HG02870 (cell line): Measurements from ENCODE around the gene OXSR1.
"Not testable (repeated sequence)": the region's sequence is repeated elsewhere in the genome, so short reads cannot be mapped to it uniquely, and the experiment has no call there.

Source experiments
- ATAC-seq: cut with Tn5 transposase; IDR thresholded peaks from one replicate; pipeline ENCODE4 v1.9.1; 2021; ENCODE audit warnings: mild to moderate bottlenecking, moderate library complexity; ENCODE audit not compliant: unreplicated experiment

OXSR1 gene

DNA sequence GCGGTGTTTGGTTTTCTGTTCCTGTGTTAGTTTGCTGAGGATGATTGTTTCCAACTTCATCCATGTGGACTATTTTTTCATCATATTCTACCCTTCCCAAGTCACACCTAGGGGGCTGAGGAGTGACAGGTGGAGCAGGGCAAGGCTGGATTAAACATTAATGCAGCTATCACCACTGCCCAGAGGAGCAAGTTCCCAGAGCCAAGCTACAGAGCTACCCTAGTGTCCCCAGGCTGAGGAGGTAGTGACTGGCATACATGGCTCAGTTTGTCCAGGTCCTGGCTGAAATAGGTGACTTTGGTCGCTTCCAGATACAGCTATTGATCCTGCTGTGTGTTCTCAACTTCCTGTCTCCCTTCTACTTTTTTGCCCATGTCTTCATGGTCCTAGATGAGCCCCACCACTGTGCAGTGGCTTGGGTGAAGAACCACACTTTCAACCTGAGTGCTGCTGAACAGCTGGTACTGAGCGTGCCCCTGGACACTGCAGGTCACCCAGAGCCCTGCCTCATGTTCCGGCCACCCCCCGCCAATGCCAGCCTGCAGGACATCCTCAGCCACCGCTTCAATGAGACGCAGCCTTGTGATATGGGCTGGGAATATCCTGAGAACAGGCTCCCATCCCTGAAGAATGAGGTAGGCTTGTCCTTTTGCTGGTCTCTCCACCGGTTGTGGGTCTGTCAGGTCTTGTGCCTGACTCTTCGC is 100.4 kb downstream of the OXSR1 start, which contains the start of gene SLC22A13:
Gene SLC22A13, plus strand, starts transcription at position 209 of the 704 bp plus-strand sequence. Its CDS starts 49 bp downstream, at position 258.
- no peak for ATAC-seq

DNA sequence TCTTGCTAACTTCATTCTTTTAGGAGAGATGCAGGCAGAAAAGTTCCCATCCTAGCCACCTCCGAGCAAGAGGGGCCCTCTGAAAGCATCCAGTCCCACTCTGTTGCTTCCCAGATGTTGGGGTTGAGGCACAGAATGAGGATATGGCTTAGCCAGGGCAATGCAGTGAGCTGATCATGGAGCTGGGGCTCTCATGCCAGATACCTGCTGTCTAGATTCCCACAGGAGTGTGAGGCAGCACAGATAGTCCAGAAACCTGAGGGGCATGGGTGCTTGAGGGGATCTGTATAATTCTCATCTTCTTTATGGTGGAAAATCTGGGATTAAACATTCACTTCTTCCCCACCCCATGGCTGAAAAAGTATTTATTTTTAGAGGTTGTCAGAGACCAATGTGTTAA is 101.5 kb downstream of the OXSR1 start:
- ATAC-seq, result no peak

DNA sequence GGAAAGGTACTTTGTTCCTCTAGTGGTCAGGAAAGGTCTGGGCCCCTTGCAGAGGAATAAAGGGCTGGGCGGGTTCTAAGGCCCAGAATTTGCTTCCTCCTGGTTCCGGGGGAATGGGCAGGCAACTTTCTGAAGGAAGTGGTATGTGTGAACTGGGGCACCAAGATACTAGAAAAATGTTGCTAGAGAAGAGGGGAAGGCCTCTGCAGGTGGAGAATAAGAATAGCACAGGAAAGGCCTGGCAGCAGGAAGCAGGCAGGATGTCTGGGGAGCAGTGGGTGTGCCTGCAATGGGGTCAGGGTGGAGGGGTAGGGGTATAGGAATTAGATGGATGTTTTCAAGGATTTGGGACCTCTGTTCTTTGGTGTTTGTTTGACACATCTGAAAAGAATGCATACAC is 102.3 kb downstream of the OXSR1 start:
- no peak for ATAC-seq

DNA sequence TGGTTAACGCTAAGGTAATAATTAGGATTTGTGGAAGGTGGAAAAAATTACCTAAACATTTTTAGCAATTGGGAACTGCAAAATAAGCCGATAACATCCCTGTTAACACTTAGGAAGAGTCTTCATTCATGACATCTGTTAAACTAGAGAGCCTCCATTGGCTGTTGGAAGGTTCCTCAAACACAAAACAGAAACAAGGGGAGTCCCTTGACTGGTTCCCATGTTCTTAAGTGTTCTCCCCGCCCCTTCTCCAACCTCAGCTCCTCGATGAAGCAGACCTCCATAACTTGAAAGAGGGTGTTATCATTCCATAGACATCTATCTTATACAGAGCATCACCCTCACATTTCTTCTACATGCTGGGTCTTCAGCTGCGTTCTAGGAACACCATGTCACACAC is 102.8 kb downstream of the OXSR1 start:
- no peak for ATAC-seq

DNA sequence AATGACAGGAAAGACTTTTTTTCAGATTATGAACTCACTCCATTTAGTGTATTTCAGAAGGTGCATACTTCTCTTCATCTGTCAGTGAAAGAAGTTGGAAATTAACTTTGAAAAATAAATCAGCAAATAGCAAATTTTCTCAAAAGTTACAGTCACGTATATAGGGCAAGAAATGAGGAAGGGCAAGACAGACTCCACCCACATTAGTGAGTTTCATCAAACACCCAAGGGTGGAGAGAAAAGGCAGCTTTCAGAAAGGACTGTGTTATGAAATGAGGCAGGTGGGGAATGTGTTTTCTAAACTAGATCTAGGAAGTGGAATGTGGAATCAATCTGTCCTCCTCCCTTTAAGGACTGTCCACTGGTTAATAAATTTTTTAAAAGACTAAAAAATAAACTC is 103.2 kb downstream of the OXSR1 start:
- no peak for ATAC-seq

DNA sequence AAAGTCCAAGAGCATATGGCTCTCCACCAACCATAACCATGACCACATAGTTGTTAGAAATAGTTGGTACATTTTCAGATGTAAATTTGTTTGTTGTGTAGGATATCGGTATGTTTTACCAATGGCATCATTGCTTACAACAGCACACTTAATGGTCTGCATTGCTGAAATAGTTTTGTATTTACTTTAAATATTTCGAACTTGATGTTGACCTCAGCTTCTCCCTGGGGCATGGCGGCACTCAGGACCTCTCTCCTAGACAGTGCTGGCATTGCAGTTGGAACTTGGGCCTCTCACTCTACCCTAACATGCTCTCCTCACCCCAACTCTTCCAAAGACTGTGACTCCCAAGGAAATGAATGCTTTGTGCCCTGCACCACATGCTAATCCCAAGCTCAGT is 105.3 kb downstream of the OXSR1 start:
- ATAC-seq, result no peak

DNA sequence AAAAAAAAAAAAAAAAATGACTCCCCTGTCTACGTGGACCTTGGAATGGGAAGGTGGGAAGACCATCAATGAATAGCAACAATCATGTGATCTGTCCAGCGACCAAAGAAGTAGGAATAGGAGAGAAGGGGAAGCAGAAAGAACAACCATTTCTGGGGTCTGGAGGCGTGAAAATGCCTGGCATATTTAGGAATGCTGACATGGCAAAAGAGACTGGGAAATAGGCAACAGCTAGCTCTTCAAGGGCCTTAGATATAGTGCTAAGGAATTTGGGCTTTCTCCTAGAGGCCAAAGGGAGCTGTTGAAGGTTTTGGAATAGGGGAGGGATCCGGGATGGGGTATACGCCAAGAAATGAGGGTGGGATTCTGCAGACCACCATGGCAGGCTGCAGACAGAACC is 106.2 kb downstream of the OXSR1 start:
- ATAC-seq, result no peak

DNA sequence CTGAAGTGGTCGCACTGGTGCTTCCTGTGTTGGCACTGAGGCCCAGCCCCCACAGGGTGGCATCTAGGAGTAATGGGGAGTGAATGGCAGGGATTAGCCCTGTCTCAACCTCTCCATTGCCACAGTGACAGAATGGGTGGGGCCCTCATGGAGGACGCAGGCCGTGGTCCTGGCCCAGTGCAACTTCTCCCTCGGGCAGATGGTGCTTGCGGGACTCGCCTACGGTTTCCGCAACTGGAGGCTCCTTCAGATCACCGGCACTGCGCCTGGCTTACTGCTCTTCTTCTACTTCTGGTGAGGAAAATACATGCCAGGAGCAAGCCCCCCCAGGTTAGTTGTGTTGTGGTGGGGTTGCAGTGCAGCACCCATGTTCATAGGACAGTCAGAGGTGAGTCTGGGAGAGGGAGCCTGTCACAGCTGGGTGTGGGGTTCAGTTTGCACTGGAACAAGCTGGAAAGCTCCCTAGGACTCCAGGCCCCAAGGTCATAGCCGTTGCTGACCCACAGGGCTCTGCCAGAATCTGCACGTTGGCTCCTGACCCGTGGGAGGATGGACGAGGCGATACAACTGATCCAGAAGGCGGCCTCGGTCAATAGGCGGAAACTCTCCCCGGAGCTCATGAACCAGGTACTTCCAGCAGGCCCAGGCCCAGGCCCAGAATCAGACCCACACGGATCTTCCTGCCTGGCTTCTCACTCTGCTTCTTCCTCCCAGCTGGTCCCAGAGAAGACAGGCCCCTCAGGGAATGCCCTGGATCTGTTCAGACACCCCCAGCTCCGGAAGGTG is 109.7 kb downstream of the OXSR1 start:
- no peak for ATAC-seq

DNA sequence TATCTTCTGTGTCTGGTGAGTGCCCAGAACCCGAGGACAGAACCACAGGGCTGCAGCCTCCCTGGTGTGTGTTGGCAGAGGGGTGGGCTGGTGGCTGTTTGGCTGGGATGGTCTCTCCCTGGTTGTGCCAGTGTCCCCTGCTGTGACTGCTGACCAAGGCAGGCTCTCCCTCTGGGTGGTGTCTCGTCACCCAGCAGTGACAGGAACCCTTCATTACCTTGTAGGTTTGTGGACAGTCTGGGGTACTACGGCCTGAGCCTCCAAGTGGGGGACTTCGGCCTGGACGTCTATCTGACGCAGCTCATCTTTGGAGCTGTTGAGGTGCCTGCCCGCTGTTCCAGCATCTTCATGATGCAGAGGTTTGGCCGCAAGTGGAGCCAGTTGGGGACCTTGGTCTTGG is 110.3 kb downstream of the OXSR1 start:
- no peak for ATAC-seq

DNA sequence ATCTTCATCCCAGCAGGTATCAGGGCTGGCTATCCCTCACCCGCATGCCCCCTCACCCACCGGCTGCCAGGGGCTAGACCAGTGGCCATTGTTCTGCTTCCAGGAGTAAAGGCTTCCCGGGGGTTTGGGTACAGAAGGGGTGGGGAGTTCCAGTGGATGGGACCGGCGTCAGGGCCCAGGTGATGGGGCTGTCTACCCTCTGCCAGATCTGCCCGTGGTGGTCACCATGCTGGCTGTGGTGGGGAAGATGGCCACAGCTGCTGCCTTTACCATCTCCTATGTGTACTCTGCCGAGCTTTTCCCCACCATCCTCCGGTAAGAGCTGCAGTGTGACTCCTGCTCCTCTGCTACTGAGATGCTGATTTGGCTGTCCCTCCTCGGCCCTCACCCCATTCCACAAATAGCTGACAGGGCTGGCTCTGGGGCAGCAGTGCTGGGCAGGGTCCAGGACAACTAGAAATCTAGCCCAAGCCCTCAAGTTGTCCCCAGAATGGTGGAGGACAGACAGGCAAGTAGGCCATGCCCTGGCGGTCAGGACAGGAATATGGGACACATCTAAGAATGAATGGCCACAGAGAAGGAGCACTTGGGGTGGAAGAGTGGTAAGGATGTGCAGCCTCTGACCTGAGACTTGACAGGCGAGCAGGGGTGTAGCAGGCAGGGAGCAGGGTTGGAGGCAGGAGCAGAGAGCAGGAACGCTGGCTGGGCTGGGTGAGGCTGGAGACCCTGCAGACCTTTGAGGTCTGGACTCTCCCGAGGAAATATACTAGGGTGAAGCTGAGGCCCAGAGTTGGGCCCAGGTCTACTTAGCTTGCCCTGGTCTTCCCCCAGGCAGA is 111.0 kb downstream of the OXSR1 start:
- ATAC-seq, result no peak

DNA sequence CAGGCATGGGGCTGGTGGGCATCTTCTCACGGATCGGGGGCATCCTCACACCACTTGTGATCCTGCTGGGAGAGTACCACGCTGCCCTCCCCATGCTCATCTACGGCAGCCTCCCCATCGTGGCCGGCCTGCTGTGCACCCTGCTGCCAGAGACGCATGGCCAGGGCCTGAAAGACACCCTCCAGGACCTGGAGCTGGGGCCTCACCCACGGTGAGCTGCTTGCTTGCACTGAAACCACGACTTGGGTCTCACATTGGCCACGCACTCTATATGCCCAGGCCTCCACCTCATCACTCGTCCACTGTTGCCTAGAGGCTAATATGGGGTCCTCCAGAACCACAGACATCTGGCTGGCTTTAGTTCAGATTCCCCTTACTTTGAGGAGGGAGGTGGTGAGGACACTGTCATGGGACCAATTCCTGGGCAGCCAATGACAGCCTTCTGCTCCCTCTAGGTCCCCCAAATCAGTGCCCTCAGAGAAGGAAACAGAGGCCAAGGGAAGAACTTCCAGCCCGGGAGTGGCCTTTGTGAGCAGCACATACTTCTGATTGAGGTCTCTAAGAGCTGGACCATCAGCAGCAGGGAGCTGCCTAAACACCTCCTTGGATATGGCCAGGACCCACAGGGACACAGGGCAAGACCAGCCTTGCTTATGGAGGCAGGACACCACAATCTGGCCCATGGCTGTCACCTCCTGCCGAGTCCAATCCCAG is 111.7 kb downstream of the OXSR1 start:
- no peak for ATAC-seq

DNA sequence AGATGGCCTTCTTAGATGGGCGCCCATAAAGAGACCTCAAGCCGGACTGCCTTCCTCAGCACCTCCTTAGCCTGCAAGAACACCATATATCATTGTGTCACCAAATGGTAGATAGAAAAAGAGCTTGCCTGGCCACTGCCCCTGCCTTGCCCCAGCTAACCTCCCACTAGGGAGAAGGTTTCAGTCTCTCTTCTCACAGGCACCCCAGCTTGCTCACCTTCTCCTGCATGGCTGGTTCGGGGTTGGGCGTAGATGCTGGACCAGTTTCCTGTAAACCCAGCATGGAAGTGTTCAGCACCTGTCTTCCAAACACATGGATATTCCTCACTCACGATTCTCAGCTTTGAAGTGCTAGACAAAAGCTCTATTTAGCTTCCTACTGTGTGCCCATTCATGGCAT is 113.5 kb downstream of the OXSR1 start:
- ATAC-seq, result no peak

DNA sequence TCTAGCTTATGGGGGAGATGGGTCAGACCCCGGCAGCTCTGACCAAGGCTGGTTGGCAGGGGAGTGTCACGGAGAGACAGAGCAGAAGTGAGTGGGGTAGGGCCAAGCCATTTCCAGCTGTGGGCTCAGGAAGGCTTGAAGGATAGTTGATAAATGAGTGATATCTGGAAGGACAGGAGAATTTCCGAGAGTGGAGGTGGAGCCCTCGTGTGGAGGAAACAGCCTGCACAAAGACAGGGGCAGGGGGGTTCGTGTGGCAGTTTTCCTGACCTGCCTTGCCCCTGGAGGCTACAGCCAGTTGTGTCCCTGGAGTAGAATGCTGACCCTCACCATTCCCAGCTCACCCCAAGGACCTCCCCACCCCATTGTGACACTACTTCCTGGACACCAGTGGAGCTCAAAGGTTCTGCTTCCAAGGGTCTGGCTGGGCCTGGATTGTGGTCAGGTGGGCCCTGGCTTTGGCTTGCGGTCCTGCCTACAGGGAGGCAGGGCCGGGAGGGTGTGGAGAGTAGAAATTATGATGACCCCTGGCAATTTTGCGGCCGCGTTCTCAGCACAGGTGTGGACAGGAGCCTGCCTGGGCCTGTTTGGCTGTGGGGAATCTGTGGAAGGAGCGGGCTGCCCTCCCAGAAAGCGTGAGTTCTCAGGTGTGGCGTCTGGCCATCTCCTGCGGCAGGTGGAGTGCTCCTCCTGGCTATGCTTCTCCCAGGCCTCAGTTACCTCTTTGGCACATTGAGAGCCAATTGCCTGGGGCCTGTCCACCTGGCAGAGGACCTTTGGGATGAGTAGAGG is 116.8 kb downstream of the OXSR1 start, which contains the start of gene SLC22A14:
Gene SLC22A14, plus strand, starts transcription at position 400 of the 792 bp plus-strand sequence. CDS start 23,733 bp downstream, outside the sequence.
- ATAC-seq, result no peak

DNA sequence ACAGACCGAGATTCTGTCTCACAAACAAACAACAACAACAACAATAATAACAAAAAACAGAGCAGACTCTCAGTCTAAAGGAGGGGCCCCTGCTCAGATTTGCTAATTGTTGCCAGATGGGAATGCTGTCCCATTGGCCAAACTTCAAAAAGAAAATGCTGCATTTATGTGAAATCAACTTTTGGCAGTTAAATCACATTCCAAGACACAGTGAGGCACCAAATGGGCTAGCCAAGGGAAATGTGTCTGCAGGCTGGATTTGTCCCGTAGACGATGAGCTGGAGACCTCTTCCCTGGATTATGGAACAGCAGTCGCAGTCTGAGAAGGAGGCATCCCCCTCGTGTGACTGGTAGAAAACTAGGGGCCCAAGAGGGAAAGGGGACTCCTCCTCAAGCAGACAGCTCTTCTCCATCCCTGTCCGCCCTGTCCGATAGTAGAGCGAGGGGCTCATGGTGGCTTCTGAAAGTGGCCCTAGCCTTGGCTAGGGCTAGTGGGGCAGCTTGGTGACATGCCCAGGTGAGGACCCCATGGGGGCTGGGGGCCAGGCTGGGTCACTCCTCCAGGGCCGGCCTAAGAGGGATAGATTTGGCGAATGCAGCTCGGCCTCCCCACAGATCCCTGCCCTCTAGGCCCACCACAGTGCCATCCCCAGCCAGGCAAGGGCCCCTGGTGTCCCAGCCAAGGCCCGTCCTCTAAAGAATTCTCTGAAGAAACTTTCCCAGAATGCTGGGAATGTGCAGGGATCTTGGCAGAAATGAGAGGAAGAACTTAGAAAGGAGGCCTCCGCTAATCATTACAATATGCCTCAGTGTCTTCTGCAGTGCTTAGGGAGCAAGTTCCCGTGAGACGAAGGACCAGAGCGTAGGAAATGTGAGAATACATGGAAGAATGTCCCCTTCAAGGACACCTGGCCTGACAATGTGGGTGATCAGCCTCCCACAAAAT is 118.7 kb downstream of the OXSR1 start:
- no peak for ATAC-seq

DNA sequence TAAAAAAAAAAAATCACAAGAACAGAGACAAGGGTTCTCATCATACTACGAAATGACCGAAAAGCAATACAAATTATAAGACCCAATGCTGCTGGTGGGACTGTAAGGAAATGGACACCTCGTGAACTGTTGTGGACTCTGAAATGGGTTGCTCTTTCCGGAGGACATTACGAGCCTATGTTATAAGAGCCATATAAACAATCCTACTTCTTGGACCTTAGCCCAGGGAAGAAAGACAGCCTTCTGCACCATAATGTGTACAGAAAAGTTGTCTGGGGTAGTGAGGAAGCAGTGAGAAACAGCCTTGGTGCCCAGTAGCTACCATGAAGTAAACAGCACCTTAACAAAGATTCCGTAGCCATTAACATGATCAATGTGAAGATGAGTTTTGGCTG is 119.4 kb downstream of the OXSR1 start:
- no peak for ATAC-seq

DNA sequence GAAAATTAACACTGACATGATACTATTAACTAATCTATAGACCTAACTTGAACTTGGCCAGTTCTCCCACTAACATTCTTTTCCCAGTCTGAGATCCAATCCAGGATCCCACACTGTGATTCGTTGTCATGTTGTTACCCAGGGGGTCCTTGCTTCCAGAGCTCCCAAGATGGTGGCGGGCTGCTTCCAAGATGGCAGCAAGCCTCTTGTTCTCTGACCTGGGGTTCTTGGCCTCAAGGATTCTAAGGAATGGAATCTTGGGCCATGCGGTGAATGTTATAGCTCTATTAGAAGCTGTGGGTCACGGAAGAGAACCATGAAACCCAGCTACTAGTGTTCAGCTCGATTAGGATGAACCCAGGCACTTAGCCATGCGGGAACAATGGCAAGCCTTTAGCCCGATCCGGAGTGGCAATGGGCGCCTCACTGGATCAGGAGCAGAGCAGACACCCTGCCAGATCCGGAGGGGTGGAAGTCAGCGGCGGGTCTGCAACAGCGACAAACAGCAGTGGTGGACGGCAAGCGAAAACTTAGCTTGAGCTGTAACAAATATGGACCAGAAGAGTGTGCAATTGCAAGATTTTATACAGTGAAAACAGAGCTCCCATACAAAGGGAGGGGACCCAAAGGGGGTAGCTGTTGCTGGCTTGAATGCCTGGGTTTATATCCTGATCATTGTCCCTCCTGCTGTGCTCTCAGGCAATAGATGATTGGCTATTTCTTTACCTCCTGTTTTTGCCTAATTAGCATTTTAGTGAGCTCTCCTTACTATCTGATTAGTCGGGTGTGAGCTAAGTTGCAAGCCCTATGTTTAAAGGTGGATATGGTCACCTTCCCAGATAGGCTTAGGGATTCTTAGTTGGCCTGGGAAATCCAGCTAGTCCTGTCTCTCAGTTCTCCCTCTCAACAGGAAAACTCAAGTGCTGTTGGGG is 124.2 kb downstream of the OXSR1 start:
- ATAC-seq, result not testable (repeated sequence)

DNA sequence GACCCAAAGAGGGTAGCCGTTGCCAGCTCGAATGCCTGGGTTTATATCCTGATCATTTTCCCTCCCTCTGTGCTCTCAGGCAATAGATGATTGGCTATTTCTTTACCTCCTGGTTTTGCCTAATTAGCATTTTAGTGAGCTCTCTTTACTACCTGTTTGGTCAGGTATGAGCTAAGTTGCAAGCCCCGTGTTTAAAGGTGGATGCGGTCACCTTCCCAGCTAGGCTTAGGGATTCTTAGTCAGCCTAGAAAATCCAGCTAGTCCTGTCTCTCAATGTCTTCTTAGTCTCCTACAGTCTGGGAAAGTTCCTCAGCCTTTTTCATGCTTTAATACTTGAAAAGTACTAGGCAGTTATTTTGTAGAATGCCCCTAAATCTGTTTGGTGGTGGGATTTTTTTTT is 131.7 kb downstream of the OXSR1 start:
- not testable (repeated sequence) for ATAC-seq

DNA sequence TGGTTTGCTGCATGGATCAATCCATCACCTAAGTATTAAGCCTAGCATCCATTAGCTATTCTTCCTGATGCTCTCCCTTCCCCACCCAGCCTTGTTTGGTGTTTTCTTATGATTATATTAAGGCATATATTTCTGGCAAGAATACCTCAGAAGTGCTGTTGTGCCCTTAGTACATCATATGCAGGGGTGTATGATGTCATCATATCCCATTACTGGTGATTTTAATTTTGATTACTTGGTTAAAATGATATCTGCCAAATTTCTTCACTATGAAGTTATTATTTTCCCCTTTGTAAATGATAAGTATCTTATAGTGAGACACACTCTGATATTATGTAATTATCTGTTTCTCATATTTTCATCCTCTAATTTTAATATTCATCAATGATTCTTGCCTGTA is 132.2 kb downstream of the OXSR1 start:
- ATAC-seq, result no peak
